Activated CD8-positive, alpha-beta memory T cell treated with anti-CD3 and anti-CD28 coated beads, Interleukin-2, amount 50 U/mL, for 24 hours (primary cell): ENCODE measurements around the gene CDS2.

ENCODE experiments used
- DNase-seq: peaks from one replicate; pipeline ENCODE4 v3.0.0-alpha.2; 2020; ENCODE audit errors: extremely low read depth

CDS2 gene

GRCh38 chr20:5153612-5154542 is 27.1 kb downstream of the CDS2 start:
- DNase-seq: no peak

GRCh38 chr20:5154543-5154925 is 27.7 kb downstream of the CDS2 start:
- DNase-seq: no peak

GRCh38 chr20:5155404-5155803 is 28.6 kb downstream of the CDS2 start:
- no peak for DNase-seq

GRCh38 chr20:5156675-5157448 is 30.1 kb downstream of the CDS2 start:
- no peak for DNase-seq

- no peak for DNase-seq
Measured at GRCh38 chr20:5159928-5160327, 33.1 kb downstream of the CDS2 start.

GRCh38 chr20:5160882-5161281 is 34.1 kb downstream of the CDS2 start:
- DNase-seq: no peak

- no peak for DNase-seq
Measured at GRCh38 chr20:5161536-5162164, 34.8 kb downstream of the CDS2 start.

- DNase-seq: no peak
Measured at GRCh38 chr20:5164645-5165625, 38.1 kb downstream of the CDS2 start.

- no peak for DNase-seq
Measured at GRCh38 chr20:5168651-5169396, 42.0 kb downstream of the CDS2 start.

GRCh38 chr20:5170341-5170740 is 43.5 kb downstream of the CDS2 start:
- DNase-seq: no peak

- DNase-seq: no peak
Measured at GRCh38 chr20:5171064-5171789, 44.4 kb downstream of the CDS2 start.

DNA sequence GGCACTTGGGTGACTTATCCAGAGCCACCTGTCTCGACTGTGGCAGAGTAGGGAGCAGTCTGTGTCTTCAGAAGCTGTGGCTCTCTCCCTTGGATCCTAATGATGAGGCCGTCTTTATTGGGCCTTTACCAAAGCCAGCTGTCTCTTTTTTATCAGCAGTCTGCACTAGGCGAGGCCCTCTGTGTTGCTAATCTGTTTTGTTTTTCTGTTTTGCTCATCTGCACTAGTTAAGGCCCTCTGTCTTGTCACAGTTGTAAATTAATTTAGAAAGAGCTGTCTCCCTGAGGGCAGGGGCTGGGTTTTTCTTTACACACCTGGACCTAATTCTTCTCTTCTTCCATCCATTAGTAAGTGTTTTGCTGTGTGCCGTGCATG is 45.0 kb downstream of the CDS2 start:
- DNase-seq: no peak

DNA sequence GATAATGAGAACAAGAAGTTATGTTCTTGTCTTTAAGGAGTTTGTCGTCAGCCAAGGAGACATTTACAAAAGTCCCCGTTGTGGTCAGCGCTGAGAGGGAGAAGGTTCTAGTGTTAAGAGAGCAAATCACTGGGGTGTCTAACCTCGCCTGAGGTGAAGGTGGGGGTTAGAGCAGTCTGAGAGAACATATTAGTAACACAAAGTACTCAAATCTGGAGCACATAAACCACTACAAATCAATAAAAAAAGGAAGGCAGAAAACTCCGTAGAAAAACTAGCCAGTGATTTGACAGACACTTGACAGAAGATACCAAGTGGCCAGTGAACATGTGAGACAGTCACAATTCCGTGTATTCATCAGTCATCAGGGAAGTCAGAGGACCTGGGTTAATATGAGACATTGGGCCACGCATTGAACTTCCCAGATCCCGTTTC is 45.4 kb downstream of the CDS2 start:
- DNase-seq: no peak

GRCh38 chr20:5172903-5173463 is 46.2 kb downstream of the CDS2 start:
- DNase-seq: no peak

GRCh38 chr20:5173751-5174150 is 46.9 kb downstream of the CDS2 start:
- DNase-seq: no peak

DNA sequence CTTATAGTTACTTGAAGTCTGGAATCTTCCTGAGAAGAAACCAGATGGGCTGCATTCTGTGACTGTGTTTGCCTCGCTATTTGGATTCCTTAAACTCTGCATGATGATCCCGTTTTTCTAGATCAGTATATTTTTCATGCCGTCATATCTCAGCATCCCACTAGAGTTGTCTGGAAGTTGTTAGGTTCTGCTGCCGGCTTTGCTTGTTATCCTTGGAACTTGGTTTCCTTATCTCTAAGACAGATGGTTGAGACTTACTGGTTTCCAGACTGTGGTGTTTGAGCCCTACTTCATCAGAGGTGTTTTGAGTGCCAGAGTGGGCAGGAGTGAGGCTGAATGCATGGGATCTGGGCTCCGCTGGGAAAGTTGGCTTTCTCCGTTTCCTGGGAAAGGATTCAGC is 50.3 kb downstream of the CDS2 start:
- no peak for DNase-seq

- DNase-seq: no peak
Measured at GRCh38 chr20:5178046-5178445, 51.2 kb downstream of the CDS2 start.

- no peak for DNase-seq
Measured at GRCh38 chr20:5180421-5180820, 53.6 kb downstream of the CDS2 start.

DNA sequence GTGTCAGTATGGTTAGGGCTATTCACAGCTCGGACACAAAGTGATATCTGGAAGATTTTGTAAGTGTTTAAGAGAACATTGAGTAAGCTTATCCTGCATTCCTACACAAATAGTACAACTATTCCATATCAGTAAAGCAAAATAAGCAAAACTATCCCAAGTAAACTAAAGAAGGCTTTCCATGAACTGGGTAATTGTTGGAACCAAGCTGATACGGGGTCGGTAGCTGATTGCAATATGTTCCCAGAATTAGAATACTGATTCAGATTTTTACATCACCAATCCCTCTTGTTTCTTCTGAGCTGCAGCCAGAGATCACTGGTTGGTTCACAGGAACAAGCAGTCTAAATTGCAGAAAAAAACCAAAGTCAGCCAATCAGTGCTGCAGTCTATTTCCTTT is 54.1 kb downstream of the CDS2 start:
- DNase-seq: no peak

- no peak for DNase-seq
Measured at GRCh38 chr20:5181492-5181891, 54.7 kb downstream of the CDS2 start.
